NCI-H226 (cell line): ENCODE measurements around the gene SENP2.
"Not testable (repeated sequence)": the region's sequence is repeated elsewhere in the genome, so short reads cannot be mapped to it uniquely, and the experiment has no call there.

ENCODE experiments used
- DNase-seq: peaks from one replicate; pipeline ENCODE4 v3.0.0-alpha.2; 2015

Gene SENP2

DNA sequence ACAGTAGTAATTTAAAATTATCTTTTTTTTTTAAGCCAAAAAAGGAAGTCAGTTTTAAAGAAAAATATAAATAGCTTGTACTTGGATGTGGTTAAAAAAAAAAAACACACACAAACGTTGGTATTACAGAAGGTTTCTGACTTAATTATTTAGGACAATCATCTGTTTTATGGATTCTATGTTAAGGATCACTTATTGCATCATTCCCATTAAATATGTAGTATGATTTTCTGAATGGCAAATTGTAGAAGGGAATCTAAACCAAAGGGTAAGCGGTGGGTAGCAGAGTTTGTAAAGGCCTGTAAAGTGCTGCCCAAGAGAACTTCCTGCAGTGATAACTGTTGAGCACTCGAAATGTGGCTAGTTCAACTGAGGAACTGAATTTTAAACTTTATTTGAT, 8.0 kb downstream of the SENP2 start:
- no peak for DNase-seq

DNA sequence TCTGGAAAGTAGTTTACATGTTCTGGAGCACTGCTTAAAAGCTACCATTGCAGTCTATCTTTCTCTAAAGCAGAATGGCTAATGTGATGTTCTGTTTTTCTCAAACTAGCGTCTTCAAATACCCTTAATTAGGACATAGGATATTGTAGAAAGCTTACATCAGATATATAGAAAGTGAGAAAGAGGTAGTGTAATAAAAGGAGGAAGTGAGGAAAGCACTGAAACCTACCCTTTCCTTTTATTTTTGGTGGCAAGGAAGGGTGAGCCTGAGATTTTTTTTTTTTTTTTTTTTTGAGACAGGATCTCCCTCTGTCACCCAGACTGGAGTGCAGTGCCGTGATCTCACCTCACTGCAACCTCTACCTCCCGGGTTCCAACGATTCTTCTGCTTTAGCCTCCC, 9.4 kb downstream of the SENP2 start:
- no peak for DNase-seq

DNA sequence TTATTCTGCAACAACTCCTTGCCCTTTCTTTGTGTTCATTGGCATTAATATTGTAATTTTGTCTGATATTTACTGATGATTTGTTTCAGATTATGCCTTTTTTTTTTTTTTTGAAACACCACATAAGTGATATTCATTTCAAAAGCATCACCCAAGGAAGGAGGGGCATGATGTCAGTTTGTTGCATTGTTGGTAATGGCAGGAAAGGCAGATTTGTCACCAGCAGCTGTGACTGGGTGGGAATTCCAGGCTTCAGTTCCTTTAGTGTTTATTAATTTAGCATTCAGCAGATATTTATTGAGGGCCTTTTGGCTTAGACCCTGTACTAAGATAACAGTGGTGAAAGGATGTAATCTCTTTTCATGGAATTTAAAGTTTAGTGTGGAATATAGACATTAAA, 19.5 kb downstream of the SENP2 start:
- DNase-seq = no peak

DNA sequence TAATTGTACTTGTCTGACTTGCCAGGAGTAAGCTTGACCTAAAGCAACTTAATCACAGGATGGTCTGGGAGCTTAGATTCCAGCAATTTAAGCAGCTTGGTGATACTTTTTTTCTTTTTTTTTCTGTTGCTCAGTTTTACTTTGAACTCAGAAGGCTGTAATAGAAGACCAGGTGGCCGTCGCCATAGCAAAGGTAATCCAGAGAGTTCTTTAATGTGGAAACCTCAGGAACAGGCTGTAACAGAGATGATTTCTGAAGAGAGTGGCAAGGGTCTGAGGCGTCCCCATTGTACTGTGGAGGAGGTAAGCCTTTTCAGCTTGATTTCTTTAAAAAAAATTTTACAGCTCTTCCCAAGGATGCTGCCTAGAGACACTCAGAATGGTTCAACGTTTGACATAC, 20.1 kb downstream of the SENP2 start:
- no peak for DNase-seq

DNA sequence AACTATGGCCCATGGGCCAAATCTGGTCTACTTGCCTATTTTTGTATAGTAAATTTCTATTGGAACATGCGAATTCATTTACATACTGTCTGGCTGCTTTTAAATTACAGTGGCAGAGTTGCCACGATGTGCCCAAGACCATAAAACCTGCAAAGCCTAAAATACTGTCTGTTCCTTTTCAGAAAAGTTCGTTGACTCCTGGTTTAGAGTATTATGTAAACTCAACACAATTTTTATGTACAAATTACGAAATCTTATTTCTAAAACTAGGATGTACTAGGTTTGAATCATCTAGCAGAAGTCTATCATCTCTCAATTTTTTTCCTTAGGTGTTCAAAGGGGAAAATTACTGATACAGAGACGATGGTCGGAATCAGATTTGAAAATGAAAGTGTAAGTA, 26.9 kb downstream of the SENP2 start:
- DNase-seq = no peak

DNA sequence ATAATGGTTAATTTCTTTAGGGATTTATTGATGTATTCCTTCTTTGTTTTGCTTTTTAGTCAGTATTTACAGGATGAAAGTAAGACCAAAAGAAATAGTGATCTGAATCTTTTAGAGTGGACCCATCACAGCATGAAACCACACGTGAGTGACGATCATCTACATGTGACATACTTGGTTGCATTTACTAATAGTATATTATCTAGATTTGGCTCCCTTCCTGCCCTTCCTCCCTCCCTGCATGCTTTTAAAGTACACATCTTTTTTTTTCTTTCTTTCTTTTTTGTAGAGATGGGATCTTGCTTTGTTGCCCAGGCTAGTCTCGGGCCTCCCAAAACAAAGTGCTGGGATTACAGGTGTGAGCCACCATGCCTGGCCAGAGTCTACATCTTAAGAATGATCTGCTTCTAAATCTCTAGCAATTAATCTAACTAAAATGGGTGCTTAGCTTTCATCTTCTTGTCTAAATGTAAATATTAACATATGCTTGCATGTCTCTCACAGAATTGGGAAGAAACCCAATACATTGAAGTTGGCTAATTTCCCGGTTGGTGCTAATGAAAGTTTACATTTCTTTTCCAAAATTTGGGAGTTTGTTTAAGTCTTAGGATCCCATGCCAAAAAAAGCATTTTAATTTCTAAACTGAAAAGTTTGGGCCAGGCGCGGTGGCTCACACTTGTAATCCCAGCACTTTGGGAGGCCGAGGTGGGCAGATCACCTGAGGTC, 38.0 kb downstream of the SENP2 start:
- no peak for DNase-seq

DNA sequence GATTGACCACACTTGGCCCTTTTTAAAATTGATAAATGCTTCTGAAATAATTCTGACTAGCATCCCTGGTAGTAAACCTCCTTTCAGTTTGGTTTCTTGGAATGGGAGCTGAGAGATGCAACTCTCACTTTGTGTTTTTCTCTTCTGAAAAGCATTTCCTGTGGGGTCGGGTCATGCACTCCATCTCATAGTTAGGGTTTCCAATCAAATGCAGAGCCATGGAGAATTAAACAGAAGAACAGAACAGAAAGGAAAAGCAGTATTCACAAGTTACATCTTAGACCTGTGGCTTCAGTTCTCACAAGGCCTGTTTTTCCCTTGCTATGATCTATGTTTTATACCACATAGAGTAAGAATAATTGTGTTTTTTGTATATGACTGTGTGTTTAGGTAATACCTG, 39.7 kb downstream of the SENP2 start:
- no peak for DNase-seq

DNA sequence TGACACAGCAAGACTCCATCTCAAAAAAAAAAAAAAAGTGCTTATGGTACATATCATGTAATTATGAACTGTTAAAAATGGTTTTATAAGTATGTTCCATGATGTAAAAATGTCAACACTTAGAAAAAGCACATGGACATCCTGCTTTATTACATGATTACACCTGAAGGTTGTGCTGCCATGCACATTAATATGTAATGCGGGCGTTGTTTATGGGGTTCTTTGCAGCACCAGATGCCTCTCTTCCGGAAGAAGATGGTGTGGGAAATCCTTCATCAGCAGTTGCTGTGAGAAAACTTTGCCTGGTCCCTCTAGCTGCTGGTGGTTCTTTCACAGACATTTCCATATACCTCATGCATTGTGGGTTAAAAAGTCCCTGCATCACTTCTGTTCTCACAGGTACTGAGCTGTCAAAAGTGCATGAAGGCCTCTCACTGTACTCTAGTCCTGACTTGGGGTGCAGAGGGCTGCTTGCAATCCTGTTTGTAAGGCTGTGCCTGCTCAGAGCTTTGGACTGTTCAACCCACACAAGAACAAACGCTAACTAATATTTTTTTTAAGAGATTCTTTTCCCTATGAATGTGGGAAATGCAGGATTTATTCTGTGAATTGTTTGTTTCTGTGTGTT, 43.6 kb downstream of the SENP2 start:
- DNase-seq = no peak

DNA sequence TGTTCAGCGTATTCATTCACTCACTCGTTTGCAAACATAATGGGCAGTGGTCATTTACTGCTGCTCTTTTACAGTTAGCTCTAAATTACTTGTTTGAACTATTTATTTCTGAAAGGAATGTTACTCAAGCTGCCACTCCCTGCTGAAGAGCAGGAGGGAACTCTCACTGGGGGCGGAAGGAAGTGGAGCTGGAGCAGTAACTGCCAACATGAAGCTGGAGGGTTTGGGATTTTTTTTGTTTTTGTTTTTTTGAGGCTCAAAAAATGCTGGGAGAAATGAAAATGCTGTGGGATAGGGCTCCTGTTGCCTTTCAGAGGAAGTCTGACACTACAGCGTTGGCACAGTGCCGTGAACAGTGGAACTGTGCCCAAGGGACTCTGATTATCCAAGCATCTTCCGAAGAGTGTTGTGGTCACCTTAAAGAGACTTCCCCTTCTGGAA, 44.1 kb downstream of the SENP2 start:
- no peak for DNase-seq

DNA sequence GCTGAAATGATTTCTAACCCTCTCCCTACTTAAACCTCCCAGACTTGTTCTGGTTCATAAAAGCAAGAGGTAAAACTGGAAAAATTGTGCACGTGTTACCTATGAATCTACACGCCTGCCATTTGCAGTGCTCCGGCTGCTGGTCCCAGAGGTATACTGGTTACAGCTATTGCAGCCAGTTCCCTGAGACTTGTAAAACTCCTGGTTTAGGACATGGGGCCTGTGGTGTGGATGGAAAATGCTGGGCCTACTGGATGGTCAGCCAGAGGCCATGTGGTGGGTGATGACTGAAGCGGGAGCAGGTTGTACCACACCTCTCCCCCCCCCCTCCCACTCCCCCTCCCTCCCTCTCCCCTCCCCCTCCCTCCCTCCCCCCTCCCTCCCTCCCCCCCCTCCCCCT, 45.0 kb downstream of the SENP2 start:
- DNase-seq = no peak

DNA sequence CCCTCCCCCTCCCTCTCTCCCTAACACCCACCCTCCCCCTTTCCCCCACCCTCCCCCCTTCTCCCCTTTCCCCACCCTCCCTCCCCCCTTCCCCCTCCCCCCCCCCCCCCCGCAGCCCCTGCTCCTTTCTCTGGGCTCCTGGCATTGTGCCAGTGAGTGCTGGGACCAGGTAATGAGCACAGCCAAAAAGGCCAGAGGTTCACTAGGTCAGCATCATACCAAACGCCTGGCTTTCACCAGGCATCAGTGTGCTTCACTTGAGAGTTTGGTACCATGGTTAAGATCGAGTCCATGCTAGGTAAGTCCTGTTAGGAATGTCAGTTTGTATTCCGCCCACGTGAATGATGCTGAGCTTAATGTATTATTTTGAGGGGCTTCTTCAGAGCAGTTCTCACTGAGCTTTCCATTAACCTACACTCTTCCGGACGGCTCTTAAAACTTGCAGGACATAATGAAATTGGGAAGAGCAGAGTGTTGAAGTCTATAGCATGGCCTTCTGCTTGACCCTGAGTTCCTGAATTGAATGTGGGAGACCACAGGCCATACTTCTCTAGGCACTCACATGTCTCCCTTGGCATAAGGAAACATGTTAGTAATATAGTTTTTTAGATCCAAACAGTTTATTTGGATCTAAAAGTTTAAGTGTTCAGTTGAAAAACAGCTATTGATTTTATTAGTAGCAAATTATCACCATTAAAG, 45.6 kb downstream of the SENP2 start:
- DNase-seq = no peak

DNA sequence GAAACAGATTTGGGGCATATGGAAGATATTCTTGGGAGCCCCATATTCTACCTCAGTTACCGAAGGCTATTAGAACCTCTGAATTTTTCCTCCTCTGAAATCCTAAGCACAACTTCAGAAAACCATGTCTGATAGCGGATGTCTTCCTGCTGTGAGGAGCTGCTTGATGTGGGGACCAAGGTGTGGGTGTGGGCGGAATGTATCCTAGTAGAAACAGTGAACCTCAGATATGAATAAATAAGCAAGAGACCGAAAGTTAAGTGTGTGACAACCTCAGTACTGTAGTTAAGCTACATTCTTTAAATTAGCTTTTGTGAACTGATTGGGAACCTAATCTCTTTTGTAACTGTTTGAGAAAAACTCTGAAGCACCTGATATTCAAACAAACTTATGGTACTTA, 46.9 kb downstream of the SENP2 start:
- no peak for DNase-seq

DNA sequence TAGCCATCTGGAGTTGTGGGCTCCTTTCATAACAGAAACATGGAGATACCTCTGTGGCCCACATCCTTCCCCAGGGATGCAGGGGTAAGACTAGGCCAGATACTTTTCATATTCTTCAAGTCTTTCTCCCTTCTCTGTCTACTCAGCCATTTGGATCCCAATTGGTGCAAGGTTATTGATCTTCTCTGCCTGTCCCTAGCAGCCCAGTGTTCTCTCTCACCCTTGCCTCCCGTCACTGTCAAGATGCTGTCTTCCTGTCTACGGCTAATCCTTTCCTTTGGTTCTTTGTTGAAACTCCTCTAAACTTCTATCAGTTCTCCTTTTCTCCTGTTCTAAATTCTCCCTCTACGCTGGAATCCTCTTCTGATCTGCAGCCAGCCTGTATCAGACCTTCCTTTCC, 51.3 kb downstream of the SENP2 start:
- no peak for DNase-seq

DNA sequence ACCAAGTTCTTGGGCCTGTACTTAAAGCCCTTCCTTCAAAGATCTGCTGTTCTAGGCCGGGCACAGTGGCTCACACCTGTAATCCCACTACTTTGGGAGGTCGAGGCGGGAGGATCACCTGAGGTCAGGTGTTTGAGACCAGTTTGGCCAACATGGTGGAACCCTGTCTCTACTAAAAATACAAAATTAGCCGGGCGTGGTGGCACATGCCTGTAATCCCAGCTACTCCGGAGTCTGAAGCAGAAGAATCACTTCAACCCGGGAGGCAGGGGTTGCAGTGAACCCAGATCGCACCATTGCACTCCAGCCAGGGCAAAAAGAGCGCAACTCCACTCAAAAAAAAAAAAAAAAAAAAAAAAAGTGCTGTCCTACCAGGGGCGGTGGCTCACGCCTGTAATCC, 52.6 kb downstream of the SENP2 start:
- DNase-seq = not testable (repeated sequence)

DNA sequence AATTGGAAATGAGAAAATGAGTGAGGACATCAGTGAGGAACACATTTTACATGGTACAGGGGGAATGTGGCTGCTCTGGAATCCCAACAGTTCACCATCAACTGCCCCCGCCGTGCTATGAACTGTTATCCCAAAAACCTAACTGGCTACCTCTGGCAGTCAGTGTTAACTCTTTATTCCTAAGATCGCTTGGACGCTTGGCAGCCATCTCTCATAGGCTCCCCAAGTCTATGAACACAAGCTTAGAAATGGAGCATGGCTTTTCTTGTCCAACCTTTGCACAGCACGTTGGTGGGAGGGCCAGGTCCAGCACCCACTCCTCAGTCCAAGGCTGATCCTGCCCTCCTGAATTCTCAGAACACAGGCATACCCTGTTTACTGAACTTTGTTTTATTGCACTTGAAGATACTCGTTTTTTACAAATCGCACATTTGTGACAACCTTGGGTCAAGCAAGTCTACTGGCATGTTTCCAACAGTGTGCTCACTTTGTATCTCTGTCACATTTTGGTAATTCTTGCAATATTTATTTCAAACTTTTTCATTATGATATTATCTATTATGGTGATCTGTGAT, 53.6 kb downstream of the SENP2 start:
- no peak for DNase-seq

DNA sequence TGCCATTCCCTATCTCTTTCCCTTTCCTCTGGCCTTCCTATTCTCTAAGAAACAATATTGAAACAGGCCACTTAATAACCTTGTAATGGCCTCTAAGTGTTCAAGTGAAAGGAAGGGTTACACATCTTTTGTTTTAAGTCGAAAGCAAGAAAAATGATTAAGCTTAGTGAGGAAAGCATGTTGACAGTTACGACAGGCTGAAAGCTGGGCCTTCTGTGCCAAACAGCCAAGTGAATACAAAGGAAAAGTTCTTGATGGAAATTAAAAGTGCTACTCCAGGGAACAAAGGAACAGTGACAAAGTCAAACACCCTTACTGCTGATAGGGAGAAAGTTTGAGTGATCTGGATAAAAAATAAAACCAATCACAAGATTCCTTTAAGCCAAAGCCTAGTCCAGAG, 54.2 kb downstream of the SENP2 start:
- no peak for DNase-seq

DNA sequence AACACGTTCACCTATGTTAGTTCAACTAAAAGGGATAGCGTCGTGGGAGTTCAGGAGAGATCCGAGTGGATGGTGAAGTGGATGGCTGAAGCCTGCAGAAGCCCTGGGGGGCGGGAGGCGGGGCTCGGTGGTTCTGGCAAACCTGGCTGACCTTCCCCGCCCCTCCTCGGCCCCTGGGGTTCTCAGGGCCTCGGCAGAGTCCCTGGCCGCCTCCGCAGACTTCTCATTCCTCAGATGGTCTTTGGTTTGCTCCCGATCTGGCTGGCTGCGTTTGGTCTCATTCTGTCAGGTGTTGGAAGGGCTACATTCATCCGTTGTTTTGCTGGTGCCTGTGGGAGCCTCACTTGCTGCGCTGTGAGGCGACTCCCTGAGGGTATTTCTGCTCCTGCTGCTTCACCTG, 59.1 kb downstream of the SENP2 start:
- not testable (repeated sequence) for DNase-seq

DNA sequence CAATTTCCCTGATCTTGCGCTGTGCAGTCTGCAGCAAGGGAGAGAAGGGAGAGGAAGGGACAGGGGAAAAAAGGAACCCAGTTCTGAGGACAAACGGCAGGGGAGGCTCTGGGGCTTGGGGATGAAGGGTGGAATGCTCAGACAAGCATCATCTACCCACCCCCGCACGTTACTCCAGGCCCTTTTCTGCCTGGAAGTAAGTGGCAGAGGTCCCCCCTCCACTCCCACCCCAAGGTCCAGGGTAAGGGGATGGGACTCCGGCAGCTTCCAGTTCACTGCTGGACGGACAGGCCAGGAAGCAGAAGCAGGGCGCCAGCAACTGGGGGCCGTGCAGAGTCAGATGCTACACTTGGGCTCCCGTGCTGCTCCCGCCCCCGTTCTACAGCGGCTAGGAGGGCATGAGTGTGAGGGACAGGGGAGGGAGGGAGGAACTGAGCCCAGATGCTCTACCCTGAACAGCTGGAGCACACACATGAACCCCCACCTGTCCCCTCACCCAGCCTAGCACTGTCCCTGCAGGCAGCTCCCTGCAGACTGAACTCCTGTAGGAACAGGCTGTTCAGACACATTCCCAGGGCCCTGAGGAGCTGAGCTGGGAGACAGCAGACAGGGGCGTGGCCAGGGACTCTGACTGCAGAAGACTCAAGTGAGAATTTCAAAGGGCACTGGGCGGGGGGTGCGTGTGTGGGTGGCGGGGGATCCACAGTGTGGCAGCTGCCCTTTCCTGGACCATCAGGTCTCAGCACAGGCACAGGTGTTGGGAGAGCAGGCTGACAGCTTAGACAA, 59.7 kb downstream of the SENP2 start:
- DNase-seq = no peak

DNA sequence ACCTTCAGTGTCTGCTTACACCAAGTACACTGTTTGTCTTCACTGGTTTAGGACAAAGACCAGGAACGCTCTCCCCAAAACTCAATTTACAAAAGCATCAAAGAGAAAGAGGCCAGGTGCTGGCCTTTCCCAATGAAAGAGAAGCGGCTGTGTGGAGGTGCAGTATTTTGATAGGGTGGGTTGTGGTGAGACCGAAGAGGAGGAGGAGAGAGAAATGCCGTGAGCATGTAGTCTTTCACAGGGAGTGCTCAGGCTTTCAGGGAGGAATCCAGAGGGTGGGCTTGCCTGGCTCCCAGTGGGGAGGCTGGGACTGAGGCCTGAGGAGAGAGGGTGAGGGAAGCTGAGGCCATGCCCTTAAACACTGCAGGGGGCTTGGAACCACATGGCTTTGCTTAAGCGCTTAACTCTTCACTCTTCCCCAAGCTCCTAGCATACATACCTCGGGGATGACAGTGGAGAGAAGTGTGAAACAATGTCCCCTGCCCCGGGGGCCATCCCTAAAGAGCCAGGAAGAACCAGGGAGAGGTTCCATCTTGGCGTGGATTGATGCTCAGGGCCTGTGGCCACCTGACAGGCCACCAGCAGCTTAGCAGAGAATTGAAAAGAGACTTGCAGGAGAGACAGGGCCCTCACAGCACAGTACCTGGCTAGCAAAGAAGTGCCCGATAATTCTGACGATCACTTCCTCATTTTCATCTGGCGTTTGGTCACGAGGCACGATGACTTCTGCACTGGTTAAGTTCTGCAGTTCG, 60.5 kb downstream of the SENP2 start:
- no peak for DNase-seq

DNA sequence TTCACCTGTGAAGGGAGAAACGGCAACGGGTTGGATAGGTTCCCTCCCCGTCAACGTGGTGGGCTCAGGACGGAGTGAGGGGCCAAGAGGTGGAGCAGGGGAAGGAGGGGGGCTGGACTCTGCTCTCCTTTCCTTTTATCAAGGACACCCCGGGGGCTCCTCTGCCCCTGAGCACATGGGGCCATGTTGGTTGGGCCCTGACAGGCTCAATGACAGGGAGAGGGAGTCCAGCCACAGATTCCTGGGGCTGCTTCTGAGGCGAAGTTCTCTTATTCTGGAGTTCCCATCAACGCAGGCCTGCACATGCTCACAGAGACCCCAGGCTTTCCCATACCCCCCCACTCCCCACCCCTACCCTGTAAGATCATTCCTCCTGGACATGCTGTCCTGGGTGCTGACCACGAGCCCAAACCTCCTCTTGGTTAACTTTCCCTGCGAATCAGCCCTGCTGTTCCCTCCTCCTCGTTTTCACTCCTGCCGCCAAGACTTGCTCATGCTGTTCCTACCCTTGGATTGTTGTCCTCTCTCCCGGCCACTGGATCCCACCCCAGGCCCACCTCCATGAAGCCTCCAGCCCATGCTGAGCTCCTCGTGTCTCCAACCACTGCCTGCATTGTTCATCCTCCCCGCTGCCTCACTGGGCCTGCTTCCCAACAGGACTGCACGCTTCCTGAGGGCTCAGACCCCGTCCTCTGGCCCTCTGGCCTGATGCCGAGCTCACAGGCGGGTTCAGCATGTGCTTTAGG, 61.2 kb downstream of the SENP2 start:
- no peak for DNase-seq

DNA sequence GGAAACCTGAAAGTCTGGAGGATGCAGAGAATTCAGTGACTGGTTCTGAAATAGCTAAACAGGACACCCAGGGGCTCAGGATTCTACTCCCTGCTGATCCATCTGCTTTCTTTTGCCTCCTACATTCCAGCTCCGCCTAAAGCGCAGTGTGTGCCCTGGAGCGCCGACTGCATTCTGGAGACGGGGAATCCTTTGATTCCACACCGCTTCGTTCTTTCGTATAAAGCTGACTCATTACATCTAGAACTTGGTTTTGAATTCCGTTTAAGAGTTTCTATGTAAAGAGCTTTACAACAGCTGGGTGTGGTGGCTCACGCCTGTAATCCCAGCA, 61.8 kb downstream of the SENP2 start:
- DNase-seq = no peak

DNA sequence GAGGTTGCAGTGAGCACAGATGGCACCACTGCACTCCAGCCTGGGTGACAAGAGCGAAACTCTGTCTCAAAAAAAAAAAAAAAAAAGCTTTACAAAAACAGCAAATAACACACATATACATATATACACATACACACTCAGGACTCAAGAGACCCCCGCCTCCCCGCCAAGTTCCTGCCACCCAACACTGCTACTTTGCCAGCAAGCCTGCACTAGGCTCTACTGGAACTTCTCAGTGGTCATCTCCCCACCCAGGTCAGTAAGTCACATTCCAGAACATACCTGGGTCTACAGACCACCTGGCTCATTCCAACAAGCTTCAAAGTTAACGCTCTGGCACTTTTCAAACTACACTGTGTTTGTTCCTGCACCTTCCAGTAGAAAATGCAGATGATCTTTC, 62.3 kb downstream of the SENP2 start:
- no peak for DNase-seq
